Right lobe of liver (tissue), 4 donors: ENCODE measurements around the gene NT5DC3.

Experiments used
- CTCF ChIP-seq, 4 donors: fragments of 200-600 bp in 3 of 4; fragments of 450-650 bp in 1 of 4; IDR thresholded peaks; one replicate each; pipeline versions ENCODE4 v1.5.1 to v1.8.0; 2016 to 2022; ENCODE audit warnings: antibody characterized with exemption in 4 of 4, mild to moderate bottlenecking in 2 of 4
- POLR2A ChIP-seq: fragments of 450-650 bp; IDR thresholded peaks from one replicate; pipeline ENCODE4 v1.6.1; 2017; ENCODE audit warnings: antibody characterized with exemption, mild to moderate bottlenecking
- donor health status: DM: no; HTN: no; CAD: no.
- donor health status: DM: no; HTN: no; CAD: no.
- donor health status: DM: no; HTN: yes; CAD: no.

GRCh38 chr12:103768467-103769123 lies 72.4 kb downstream of the NT5DC3 start:
- no peak for TF ChIP-seq POLR2A
- no peak for TF ChIP-seq CTCF (IDR thresholded peaks at IDR 0.05)
